Subcutaneous adipose tissue (tissue), 4 donors: ENCODE data around the gene SLC2A1. TPM values are rescaled to one million over a fixed set of nuclear protein-coding genes. Genes with fewer than 3 reads are reported as not detected.

Experiments
- total RNA-seq, 4 donors: library from RNA; depleted of rRNA; stranded (reverse); fragments of >200 nt; gene quantifications; one replicate each; pipeline ENCODE4 v1.1.0, GENCODE V29; 2016
- TF ChIP-seq, protein P1 (sequence below): fragments of 450-650 bp; IDR thresholded peaks from one replicate; pipeline ENCODE4 v1.5.1; 2016; ENCODE audit warnings: low read depth, mild to moderate bottlenecking, control low read depth, antibody characterized with exemption, moderate library complexity

Gene SLC2A1
- total RNA-seq, 4 donors from 2014 or later, result 10.0 to 24.1 (median 20.6) TPM

DNA sequence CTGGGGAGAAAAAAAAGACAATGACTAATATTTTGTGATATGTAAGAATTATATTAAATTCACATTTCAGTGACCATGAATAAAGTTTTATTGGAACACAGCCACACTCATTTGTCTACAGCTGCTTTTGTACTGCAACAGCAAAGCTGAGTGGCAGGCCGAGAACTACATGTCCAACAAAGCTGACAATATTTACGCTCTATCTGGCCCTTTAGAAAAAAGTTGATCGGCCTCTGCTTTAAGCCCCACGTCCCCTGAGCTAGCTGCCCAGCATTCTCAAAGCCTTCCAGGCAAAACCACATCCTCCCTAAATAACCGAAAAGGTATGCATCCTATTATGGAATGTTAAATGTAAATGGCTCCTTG is 8.6 kb downstream of the SLC2A1 start:
- TF ChIP-seq, protein P1, sequence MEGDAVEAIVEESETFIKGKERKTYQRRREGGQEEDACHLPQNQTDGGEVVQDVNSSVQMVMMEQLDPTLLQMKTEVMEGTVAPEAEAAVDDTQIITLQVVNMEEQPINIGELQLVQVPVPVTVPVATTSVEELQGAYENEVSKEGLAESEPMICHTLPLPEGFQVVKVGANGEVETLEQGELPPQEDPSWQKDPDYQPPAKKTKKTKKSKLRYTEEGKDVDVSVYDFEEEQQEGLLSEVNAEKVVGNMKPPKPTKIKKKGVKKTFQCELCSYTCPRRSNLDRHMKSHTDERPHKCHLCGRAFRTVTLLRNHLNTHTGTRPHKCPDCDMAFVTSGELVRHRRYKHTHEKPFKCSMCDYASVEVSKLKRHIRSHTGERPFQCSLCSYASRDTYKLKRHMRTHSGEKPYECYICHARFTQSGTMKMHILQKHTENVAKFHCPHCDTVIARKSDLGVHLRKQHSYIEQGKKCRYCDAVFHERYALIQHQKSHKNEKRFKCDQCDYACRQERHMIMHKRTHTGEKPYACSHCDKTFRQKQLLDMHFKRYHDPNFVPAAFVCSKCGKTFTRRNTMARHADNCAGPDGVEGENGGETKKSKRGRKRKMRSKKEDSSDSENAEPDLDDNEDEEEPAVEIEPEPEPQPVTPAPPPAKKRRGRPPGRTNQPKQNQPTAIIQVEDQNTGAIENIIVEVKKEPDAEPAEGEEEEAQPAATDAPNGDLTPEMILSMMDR, result no peak

DNA sequence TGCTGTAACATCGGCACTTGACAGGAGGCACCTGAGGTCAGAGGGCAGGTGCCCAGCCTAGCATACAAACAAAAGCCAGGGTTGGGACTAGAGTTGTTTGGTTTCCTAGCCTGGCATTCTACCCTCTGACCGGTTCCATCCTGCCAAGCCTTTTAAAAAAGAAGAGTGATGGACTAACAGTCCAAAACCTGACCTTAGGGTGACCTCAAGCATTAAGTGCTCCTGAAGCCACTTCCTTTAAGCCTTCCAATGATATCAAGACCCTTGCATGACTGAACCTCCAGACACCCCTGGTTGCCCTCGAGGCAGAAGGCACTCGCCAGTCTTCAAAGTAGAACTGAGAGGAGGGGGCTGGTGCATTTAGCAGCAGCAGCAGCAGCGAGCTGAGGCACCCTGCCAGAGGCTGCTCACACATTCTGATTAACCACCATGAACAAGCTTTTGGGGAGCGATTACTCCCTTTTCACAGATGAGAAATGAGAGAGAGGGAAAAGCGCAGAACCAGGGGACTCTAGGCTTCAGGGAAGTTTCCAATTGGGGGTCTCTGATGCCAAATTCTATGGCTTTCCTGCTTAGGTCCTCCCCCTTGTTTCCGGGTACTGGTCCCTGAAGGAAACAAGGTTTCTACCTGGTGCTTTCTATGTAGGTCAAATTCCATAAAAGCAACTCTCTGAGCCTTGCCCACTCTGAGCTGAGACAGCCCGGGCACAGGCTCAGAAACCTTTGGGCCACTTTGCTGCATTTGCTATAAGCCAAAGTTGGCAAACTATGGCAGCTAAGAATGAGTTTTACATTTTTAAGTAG is 9.2 kb downstream of the SLC2A1 start:
- TF ChIP-seq, protein P1, result no peak

DNA sequence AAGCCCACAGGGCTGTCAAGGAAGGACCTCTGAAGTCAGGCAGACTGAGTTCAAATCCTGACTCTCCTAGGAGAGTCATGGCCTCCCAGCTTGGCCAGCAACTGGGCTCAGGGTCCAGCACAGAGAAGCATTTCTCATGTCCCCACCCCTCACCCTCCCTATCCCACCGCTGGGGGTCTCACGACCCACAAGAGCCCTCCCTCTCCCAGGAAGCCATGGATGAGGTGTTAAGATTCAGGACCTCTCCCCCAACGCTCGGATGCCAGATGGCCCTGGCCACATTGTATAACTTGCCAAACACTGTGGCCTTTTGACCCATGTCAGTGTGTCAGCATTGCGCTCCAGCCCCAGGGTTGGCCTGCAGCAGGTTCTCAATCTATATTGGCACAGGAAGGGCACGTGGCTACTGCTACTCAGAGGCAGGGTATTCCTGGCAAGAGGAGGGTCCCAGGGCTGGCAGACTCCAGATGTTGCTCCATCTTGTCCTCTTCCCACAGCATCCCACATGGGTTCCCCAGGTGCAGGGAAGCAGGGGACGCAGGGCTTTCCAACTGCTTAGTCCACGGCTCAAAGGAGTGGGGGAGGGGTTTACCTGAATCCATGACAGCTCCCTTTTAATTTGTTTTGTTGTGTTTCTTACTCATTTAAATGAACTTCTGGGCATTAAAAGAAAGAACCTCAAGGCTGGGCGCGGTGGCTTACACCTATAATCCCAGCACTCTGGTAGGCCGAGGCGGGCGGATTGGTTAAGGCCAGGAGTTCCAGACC is 10.5 kb downstream of the SLC2A1 start:
- TF ChIP-seq, protein P1, result no peak

DNA sequence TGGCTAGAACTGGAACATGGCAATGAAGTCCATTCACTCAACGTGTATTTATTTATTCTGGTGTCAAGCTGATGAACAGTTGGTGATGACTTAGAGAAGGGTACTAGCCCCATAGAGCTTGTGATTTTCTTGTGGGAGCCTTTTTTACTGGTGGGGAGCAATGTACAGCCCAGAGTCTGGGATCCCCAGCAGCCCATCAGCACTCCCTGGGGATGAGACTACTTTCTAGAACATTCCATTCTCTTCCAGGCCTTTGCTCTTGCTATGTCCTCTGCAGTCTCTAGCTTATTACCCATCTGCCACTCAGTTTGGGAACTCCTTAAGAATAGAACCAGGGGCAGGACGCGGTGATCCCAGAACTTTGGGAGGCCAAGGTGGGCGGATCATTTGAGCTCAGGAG is 11.6 kb downstream of the SLC2A1 start:
- TF ChIP-seq, protein P1, result no peak

DNA sequence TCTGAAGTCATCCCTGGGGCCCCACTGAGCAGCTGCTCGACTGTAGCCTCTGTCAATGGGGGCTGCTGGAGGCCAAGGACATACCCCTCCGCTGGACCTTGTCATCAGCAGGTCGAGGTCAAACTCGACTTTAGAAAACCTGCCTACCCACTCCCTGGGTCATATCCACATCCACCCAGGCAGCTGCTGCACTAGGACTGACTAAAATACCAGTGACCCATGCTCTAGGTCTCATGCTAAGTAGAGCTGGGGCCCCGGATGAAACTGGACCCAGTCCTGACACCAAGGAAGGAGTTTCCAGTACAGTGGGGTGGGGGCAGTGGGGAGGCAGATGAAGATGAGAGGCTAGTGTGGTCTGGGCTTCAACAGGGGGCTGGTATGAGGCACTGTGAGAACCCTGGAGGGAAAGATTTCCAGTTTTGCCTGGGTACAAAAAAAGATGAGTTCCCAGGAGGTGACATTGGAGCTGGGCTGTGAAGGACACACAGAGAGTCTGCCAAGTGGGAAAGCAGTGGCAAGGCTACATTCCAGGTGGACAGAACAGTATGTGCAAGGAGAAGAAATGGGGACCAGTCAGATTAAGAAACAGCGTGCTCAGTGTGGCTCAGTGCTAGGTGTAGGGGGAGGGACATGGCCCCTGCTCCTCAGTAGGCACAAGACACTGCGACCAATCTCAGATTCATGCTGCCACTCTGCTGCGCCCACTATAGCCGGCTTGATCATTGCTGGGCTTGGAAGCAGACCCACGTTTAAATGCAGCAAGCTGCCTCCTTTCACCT is 12.4 kb downstream of the SLC2A1 start:
- TF ChIP-seq, protein P1, result no peak

DNA sequence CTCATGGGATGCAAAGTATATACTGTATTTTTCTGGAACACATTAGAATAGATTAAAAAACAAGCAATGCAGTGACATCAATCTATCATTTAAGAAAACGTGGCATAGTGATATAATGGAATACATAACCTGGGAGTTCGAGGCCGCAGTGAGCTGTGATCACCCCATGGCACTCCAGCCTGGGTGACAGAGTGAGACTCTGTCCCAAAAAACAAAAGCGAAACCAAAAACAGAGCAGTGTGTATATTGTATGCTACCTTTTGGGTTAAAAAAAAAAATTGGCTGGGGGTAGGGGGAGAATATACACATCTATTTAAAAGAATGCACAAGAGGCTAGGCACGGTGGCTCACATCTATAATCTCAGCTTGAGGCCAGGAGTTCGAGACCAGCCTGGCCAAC is 13.5 kb downstream of the SLC2A1 start:
- TF ChIP-seq, protein P1, result no peak
